C4-2B (cell line): ENCODE results near the gene PDPN.

ENCODE experiments used
- CTCF ChIP-seq: fragments of 450-650 bp; conservative IDR thresholded peaks from 2 replicates; pipeline ENCODE4 v1.5.1; 2017; ENCODE audit warnings: mild to moderate bottlenecking
- ZFX ChIP-seq: fragments of 450-650 bp; IDR thresholded peaks from 2 replicates; pipeline ENCODE4 v1.6.1; 2017

- no peak for TF ChIP-seq CTCF
- no peak for TF ChIP-seq ZFX
Observed at GRCh38 chr1:13623021-13623637, 39.5 kb downstream of the PDPN start.
